Natural killer cell (primary cell): Measurements from ENCODE around the gene USP10. TPM values are rescaled to one million over a fixed set of nuclear protein-coding genes. Genes with fewer than 3 reads are reported as not detected.

Source experiments
- ATAC-seq, 3 donors: fragments of 150-1000 bp in 2 of 3; fragments of 200-7000 bp in 1 of 3; cut with Tn5 transposase; 1 replicate in 1 of 3; 2 replicates in 2 of 3; pipeline ENCODE4 v1.10.0; 2021; ENCODE audit warnings: mild to moderate bottlenecking in 2 of 3, moderate library complexity in 2 of 3
- DNase-seq, 2 donors: peaks; one replicate each; pipeline versions ENCODE4 v3.0.0 to v3.0.0-alpha.2; 2013 to 2021; ENCODE audit warnings: mixed read lengths in 1 of 2
- H3K27ac ChIP-seq: one replicate; pipeline ENCODE4 v1.5.1; 2013; ENCODE audit warnings: mild to moderate bottlenecking, low read length
- H3K27me3 ChIP-seq: one replicate; pipeline ENCODE4 v1.6.1; 2013; ENCODE audit warnings: low read length; ENCODE audit not compliant: control insufficient read depth, insufficient read depth
- H3K36me3 ChIP-seq: one replicate; pipeline ENCODE4 v1.6.1; 2013; ENCODE audit warnings: low read length; ENCODE audit not compliant: control insufficient read depth, insufficient read depth
- H3K4me1 ChIP-seq: one replicate; pipeline ENCODE4 v1.6.1; 2013; ENCODE audit warnings: low read length; ENCODE audit not compliant: control insufficient read depth, insufficient read depth
- H3K4me3 ChIP-seq: one replicate; pipeline ENCODE4 v1.5.1; 2013; ENCODE audit warnings: low read length
- H3K9me3 ChIP-seq: one replicate; pipeline ENCODE4 v1.6.1; 2013; ENCODE audit warnings: low read length; ENCODE audit not compliant: control insufficient read depth, insufficient read depth
- H3K27ac Mint-ChIP-seq, 2 donors: one replicate each; pipeline ENCODE4 v1.8.0; 2022; ENCODE audit warnings: mild to moderate bottlenecking in 2 of 2, mixed read lengths in 2 of 2, moderate library complexity in 1 of 2
- H3K27me3 Mint-ChIP-seq, 2 donors: one replicate each; pipeline ENCODE4 v1.8.0; 2022; ENCODE audit warnings: low read depth in 2 of 2, mixed read lengths in 2 of 2
- H3K36me3 Mint-ChIP-seq: one replicate; pipeline ENCODE4 v1.8.0; 2022; ENCODE audit warnings: mixed read lengths
- H3K4me1 Mint-ChIP-seq, 2 donors: one replicate each; pipeline ENCODE4 v1.8.0; 2022; ENCODE audit warnings: mixed read lengths in 2 of 2
- H3K4me3 Mint-ChIP-seq: one replicate; pipeline ENCODE4 v1.8.0; 2022; ENCODE audit warnings: mild to moderate bottlenecking, moderate library complexity, mixed read lengths
- H3K9me3 Mint-ChIP-seq, 2 donors: one replicate each; pipeline ENCODE4 v1.8.0; 2022; ENCODE audit warnings: mixed read lengths in 2 of 2
- CTCF ChIP-seq: fragments of 200-600 bp; IDR thresholded peaks from one replicate; pipeline ENCODE4 v1.8.0; 2022; ENCODE audit warnings: antibody characterized with exemption
- WGBS: methylation state at CpG from one replicate; pipeline ENCODE4 v1.1.7; 2013; ENCODE audit warnings: missing lambda C conversion rate; ENCODE audit not compliant: insufficient coverage; 5-methylcytosine and 5-hydroxymethylcytosine counted together
- intact Hi-C: fragments of 100-400 bp; cut with micrococcal nuclease; formaldehyde crosslinking; loops from one replicate; pipeline ENCODE4 v1.14.2; 2022
- total RNA-seq, 4 donors: library from RNA; stranded (reverse); fragments of 120-200 nt in 1 of 4; gene quantifications; one replicate each; pipeline versions ENCODE4 v1.2.3 to v1.2.4, GENCODE V29; 2013 to 2022

Gene USP10
- total RNA-seq, 3 donors from 2014 or later (not counting 1 experiment from before 2014, with no cell fraction given): 78.4 to 103 (median 100) TPM

- no peaks in the 10 kb centered on the region for H3K9me3 Mint-ChIP-seq
- H3K9me3 ChIP-seq: no peaks in the 10 kb centered on the region
- no peaks in the 10 kb centered on the region for H3K27me3 ChIP-seq
- DNase-seq (no peak), ATAC-seq (no peak)
- WGBS: 100% methylated on average over 1 of the region's 2 CpGs
- intact Hi-C loops: loop anchor here (1.0 kb wide), 1 partner anchor 12 kb away; no protein-coding TSS in a partner anchor
- H3K4me3 Mint-ChIP-seq: no peak overlapping the region
- H3K27ac ChIP-seq: no peak overlapping the region
- H3K27me3 Mint-ChIP-seq: no peaks in the 10 kb centered on the region
- no peaks in the 10 kb centered on the region for H3K36me3 Mint-ChIP-seq
- peaks cover 17% of the 10 kb centered on the region for H3K4me1 ChIP-seq
- TF ChIP-seq CTCF: no peak
- no peak overlapping the region for H3K4me3 ChIP-seq
- peaks cover 22% of the 10 kb centered on the region for H3K36me3 ChIP-seq
- H3K4me1 Mint-ChIP-seq: peaks cover 53 to 58% of the 10 kb centered on the region in 2 donors
- no peak overlapping the region for H3K27ac Mint-ChIP-seq
Measured at GRCh38 chr16:84756830-84757229, 57.0 kb downstream of the USP10 start.

- Mint-ChIP-seq H3K9me3 (no peaks in the 10 kb centered on the region), H3K27me3 (no peaks in the 10 kb centered on the region), H3K36me3 (no peaks in the 10 kb centered on the region), H3K4me1 (peaks cover 41 to 45% of the 10 kb centered on the region in 2 donors), H3K27ac (peak overlapping the region; percentile 19 to 66), H3K4me3 (peak overlapping the region; percentile 15)
- no peak overlapping the region for H3K4me3 ChIP-seq
- intact Hi-C loops: no loop called here
- no peak for TF ChIP-seq CTCF
- peaks cover 31% of the 10 kb centered on the region for H3K36me3 ChIP-seq
- ATAC-seq: no peak
- no peaks in the 10 kb centered on the region for H3K9me3 ChIP-seq
- H3K4me1 ChIP-seq: peaks cover 12% of the 10 kb centered on the region
- 78% methylated on average over 7 of the region's 7 CpGs for WGBS
- no peaks in the 10 kb centered on the region for H3K27me3 ChIP-seq
- no peak overlapping the region for H3K27ac ChIP-seq
- no peak for DNase-seq
Measured at GRCh38 chr16:84758627-84759026, 58.8 kb downstream of the USP10 start.

- peaks cover 37 to 41% of the 10 kb centered on the region in 2 donors for H3K4me1 Mint-ChIP-seq
Measured at GRCh38 chr16:84759061-84759460, 59.3 kb downstream of the USP10 start.

More at GRCh38 chr16:84759061-84759460, 59.3 kb downstream of the USP10 start:
- H3K27me3 ChIP-seq: no peaks in the 10 kb centered on the region
- no peaks in the 10 kb centered on the region for H3K9me3 ChIP-seq
- Mint-ChIP-seq H3K36me3 (peaks cover 4% of the 10 kb centered on the region), H3K9me3 (no peaks in the 10 kb centered on the region), H3K4me3 (peak overlapping the region; percentile 15), H3K27me3 (no peaks in the 10 kb centered on the region), H3K27ac (peak overlapping the region; percentile 19 to 66)
- intact Hi-C loops: no loop called here
- H3K4me3 ChIP-seq: no peak overlapping the region
- peaks cover 35% of the 10 kb centered on the region for H3K36me3 ChIP-seq
- 48% methylated on average over 5 of the region's 8 CpGs for WGBS
- DNase-seq: peak in 1 of 2 donors; percentile 78
- ATAC-seq: peak; percentile 56 to 76 (median 62)
- TF ChIP-seq CTCF: no peak
- no peak overlapping the region for H3K27ac ChIP-seq
- peaks cover 12% of the 10 kb centered on the region for H3K4me1 ChIP-seq
